HEK293 (cell line): ENCODE data around the gene GCNA.
"Not testable (repeated sequence)": the region's sequence is repeated elsewhere in the genome, so short reads cannot be mapped to it uniquely, and the experiment has no call there.

Experiments used
- CTCF ChIP-seq: fragments of 450-650 bp; formaldehyde crosslinking; IDR thresholded peaks from 2 replicates; pipeline ENCODE4 v1.5.1; 2016; ENCODE audit warnings: missing biosample characterization, missing genetic modification characterization
- HOXD13 ChIP-seq: sonication (generic); formaldehyde crosslinking; IDR thresholded peaks from 2 replicates; pipeline ENCODE4 v1.8.0; 2022; ENCODE audit warnings: missing genetic modification reagents, borderline replicate concordance
- IKZF3 ChIP-seq: fragments of 450-650 bp; IDR thresholded peaks from 2 replicates; pipeline ENCODE4 v1.5.0; 2018; ENCODE audit warnings: missing biosample characterization, mild to moderate bottlenecking, missing genetic modification characterization, moderate library complexity

- TF ChIP-seq CTCF (tag by site-specific recombination); HOXD13 (CRISPR knock-in tag); IKZF3 (tag by site-specific recombination): not testable (repeated sequence)
Measured at GRCh38 chrX:71571390-71571789, 6.8 kb upstream of the GCNA start.
